Right lobe of liver (tissue), 4 donors: ENCODE results near the gene SEC11A.

Experiments
- POLR2A ChIP-seq: fragments of 450-650 bp; IDR thresholded peaks from one replicate; pipeline ENCODE4 v1.6.1; 2017; ENCODE audit warnings: antibody characterized with exemption, mild to moderate bottlenecking
- TF ChIP-seq, protein P1 (sequence below), 4 donors: fragments of 200-600 bp in 3 of 4; fragments of 450-650 bp in 1 of 4; IDR thresholded peaks; one replicate each; pipeline versions ENCODE4 v1.5.1 to v1.8.0; 2016 to 2022; ENCODE audit warnings: antibody characterized with exemption in 4 of 4, mild to moderate bottlenecking in 2 of 4
- donor health status: DM: no; HTN: no; CAD: no.
- donor health status: DM: no; HTN: no; CAD: no.
- donor health status: DM: no; HTN: yes; CAD: no.

- TF ChIP-seq, protein P1, sequence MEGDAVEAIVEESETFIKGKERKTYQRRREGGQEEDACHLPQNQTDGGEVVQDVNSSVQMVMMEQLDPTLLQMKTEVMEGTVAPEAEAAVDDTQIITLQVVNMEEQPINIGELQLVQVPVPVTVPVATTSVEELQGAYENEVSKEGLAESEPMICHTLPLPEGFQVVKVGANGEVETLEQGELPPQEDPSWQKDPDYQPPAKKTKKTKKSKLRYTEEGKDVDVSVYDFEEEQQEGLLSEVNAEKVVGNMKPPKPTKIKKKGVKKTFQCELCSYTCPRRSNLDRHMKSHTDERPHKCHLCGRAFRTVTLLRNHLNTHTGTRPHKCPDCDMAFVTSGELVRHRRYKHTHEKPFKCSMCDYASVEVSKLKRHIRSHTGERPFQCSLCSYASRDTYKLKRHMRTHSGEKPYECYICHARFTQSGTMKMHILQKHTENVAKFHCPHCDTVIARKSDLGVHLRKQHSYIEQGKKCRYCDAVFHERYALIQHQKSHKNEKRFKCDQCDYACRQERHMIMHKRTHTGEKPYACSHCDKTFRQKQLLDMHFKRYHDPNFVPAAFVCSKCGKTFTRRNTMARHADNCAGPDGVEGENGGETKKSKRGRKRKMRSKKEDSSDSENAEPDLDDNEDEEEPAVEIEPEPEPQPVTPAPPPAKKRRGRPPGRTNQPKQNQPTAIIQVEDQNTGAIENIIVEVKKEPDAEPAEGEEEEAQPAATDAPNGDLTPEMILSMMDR (IDR thresholded peaks at IDR 0.05) = no peak
- TF ChIP-seq POLR2A = no peak
Measured at GRCh38 chr15:84645997-84646396, 69.9 kb downstream of the SEC11A start.
